ENCODE results near the gene CELF2.
"Not testable (repeated sequence)": the region's sequence is repeated elsewhere in the genome, so short reads cannot be mapped to it uniquely, and the experiment has no call there.

CELF2 gene

DNA sequence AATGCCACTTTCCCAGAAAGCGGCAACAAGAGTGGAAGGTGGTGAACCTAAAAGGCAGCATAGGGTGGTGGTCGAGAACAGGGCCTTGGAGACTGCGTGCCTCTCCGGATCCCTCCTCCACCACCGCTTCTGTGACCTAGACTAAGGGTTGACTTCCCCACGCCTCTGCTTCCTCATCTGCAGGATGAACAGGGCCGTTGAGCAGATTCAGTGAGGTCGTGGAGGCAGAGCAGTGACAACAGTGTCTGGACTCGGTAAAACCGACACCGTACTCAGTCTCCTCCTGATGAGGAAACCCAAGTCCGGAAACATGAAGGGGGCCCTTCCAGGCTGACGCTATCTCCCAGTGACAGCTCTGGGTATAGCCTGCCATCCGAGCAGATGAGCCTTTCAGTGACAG lies 162.6 kb downstream of the CELF2 start:
- no peak overlapping the region for H3K4me3 ChIP-seq (ENCODE audit: low read depth, low read length)
- DNase-seq (ENCODE audit: low read depth) = no peak

DNA sequence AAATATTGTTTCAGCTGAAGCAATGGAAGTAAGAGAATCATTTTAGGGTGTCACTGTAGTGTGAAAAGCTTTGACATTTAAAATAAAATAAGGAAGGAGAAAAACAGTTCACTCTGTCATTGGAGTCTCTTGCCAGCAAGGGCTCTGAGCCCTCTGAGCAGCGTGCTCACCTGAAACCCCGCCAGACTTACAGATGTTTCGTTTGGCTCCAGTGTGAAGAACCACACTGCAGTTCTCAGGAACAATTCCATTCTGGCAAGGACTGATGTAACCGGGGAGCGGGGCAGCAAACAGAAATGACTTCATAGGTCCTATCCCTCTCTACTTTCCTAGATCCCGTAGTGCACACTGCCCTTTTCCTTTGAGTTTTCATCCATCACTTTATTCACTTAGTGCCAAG lies 164.3 kb downstream of the CELF2 start:
- H3K4me3 ChIP-seq (ENCODE audit: low read depth, low read length) = no peak overlapping the region
- no peak for DNase-seq (ENCODE audit: low read depth)

DNA sequence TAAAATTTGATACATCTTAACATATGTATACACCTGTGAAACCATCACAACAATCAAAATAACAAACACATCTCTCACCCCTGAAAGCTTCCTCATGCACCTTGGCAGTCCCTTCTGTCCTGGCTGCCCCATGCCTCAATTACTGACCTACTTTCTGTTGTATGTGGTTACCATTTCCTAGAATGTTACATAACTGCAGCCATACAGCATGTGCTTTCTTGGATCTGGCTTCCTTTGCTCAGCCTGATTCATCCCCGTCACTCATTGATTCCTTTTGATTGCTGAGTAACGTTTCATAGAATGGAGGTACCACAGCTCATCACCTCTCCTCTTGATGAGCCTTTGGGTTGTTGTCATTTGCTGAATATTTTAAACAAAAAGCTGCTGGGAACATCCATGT lies 165.3 kb downstream of the CELF2 start:
- no peak overlapping the region for H3K4me3 ChIP-seq (ENCODE audit: low read depth, low read length)
- no peak for DNase-seq (ENCODE audit: low read depth)

DNA sequence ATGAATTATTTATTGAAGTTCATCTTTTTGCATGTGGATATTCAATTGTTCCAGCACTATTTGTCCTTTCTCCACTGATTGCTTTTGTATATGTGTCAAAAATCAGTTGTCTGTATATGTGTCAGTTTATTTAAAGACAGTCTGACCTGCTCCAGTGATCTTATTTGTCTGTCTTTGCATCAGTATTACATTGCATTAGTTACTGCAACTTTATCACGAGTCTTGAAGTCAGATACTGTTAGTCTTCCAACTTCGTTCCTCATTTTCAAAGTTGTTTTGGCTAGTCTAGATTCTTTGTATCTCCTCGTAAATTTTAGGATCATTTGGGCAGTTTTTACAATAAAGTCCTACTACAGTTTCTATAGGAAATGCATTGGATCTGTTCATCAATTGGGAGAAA lies 166.4 kb downstream of the CELF2 start:
- no peak for DNase-seq (ENCODE audit: low read depth)

GRCh38 chr10:11185128-11185665 lies 167.5 kb downstream of the CELF2 start:
- DNase-seq (ENCODE audit: low read depth); H3K4me3 ChIP-seq (ENCODE audit: low read depth, low read length): not testable (repeated sequence)

More for the DNA sequence above, 166.4 kb downstream of the CELF2 start:
- no peak overlapping the region for H3K4me3 ChIP-seq (ENCODE audit: low read depth, low read length)

DNA sequence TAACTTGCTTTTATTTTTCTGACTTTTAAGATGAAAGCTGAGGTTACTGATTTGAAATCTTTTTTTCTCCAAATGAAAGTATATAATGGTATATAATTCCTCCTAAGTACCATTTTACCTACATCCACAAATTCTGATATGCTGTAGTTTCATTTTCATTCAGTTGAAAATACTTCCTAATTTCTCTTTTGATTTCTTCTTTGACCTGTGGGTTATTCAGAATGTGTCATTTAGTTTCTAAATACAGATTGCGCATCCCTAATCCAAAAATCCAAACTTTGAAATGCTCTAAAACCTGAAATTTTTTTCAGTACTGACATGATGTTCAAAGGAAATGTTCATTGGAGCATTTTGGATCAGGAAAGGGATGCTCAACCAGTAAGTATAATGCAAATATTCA lies 168.7 kb downstream of the CELF2 start:
- no peak overlapping the region for H3K4me3 ChIP-seq (ENCODE audit: low read depth, low read length)
- no peak for DNase-seq (ENCODE audit: low read depth)

DNA sequence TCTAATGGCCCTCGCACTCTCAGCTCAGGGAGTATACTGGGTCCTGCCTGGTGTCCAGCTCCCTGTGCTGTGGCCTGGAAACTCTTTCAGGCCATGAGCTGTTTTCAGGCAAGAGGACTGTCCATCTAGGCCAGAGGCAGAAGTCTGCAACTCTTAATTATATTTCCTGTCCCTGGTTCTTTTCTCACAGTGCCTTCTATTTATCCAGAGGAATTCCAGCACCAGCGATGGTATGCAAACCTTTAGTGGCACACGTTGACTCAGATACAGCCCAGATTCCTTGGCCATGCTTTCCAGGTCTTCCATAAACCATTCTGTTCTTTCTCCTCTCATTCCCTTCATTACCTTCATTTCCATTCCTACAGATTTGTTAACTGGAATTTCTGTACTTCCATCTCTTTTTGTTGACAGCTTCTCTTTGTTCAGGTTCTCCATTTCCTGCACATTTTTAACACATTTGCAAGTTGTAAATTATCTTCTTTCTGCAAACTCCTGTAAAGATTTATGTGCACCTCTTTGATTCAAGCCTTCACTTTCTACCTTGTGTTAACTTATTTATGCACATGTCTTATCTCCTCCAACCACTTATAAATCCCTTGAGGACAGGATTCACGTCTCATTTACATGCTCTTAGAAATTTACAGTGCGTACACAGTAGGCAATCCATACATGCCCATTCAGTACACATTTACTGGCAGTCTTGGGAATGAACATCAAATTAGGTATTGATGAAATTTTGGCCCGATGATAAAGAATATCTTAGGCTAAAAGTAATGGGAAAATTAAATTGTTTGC lies 172.1 kb downstream of the CELF2 start:
- no peak overlapping the region for H3K4me3 ChIP-seq (ENCODE audit: low read depth, low read length)
- DNase-seq (ENCODE audit: low read depth) = no peak

DNA sequence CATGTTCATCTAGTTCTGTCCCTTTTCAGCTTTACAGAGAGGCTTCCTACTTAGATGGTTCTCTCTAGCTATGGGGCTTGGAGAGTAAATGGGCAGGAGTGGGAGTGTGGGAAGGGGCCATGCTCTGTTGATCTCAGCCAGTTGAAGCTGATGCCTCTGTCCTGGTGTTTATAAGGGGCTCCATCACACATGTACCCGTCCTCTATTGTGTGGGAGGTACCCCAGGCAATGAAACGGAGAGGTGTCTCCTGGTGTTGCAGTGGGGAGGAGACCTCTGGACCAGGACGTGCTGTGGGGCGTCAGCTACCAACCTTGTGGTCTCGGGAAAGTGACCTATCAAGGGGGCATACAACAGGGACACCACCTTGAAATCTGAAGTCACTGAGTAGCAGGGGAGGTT lies 173.5 kb downstream of the CELF2 start:
- no peak for DNase-seq (ENCODE audit: low read depth)
- H3K4me3 ChIP-seq (ENCODE audit: low read depth, low read length) = no peak overlapping the region

DNA sequence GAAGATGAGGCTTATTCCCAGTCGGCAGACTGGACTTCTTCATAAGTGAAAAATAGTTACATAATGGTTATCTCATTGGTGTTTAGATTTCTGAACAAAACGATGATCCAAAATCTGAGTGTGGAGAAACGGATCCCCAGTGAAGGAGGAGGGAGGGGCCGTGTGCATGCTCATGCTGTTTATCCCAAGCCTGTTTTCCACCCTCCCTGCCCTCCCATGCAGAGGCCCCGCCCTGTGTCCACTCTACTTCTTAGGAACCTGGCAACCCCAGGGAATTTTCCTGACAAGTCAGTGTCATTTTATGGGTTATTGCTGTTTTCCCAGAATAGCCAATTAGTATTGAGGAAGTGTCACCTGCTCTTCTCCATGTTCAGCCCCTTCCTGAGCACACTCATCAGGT lies 174.0 kb downstream of the CELF2 start:
- DNase-seq (ENCODE audit: low read depth) = no peak
- H3K4me3 ChIP-seq (ENCODE audit: low read depth, low read length) = no peak overlapping the region

GRCh38 chr10:11192304-11193000 lies 174.8 kb downstream of the CELF2 start:
- H3K4me3 ChIP-seq (ENCODE audit: low read depth, low read length) = no peak overlapping the region
- no peak for DNase-seq (ENCODE audit: low read depth)

GRCh38 chr10:11193001-11193551 lies 175.4 kb downstream of the CELF2 start:
- DNase-seq (ENCODE audit: low read depth) = no peak
- H3K4me3 ChIP-seq (ENCODE audit: low read depth, low read length) = no peak overlapping the region

GRCh38 chr10:11194859-11195586 lies 177.4 kb downstream of the CELF2 start:
- no peak overlapping the region for H3K4me3 ChIP-seq (ENCODE audit: low read depth, low read length)
- DNase-seq (ENCODE audit: low read depth) = no peak

- DNase-seq (ENCODE audit: low read depth) = no peak
- H3K4me3 ChIP-seq (ENCODE audit: low read depth, low read length) = no peak overlapping the region
Measured at GRCh38 chr10:11195623-11196022, 178.0 kb downstream of the CELF2 start.

DNA sequence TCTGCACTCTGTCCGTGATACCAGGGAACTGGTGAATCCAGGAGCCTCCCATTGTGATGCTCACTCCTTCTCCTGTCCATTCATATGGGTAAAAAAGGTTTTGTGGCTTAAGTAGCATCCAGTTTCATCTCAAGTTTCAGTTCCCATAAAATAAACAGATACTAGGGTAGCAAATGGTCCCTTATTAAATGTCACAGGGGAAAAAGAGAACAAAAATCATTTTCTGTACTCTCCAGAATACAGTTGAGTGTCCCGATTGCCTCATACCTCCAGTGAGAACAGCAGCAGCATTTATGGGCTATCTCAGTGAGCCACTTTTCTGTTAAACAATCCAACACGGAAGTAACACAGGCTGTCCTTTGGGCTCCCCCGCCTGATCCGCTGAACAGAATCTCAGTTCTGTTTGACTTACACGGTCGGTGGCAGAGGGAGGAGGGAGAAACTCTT lies 179.6 kb downstream of the CELF2 start:
- H3K4me3 ChIP-seq (ENCODE audit: low read depth, low read length) = no peak overlapping the region
- DNase-seq (ENCODE audit: low read depth) = no peak

DNA sequence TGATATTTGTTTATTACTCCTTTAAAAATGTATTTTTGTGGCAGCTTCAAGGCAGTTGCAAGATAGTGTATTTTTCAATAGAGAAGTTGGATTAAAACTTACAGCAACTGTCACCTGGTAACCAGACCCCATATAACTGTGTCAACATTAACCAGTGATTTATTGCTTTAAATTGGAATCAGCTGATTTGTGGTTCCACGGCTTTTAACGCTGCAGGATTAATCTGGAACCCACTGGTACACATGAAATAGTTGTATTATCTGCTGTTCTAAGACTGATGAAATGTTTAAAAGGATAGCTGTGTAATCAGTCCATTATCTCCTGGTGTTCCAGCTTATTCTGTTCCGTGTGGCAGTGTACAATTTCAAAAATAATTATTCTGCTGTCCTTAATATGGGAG lies 180.2 kb downstream of the CELF2 start:
- DNase-seq (ENCODE audit: low read depth) = no peak
- no peak overlapping the region for H3K4me3 ChIP-seq (ENCODE audit: low read depth, low read length)

DNA sequence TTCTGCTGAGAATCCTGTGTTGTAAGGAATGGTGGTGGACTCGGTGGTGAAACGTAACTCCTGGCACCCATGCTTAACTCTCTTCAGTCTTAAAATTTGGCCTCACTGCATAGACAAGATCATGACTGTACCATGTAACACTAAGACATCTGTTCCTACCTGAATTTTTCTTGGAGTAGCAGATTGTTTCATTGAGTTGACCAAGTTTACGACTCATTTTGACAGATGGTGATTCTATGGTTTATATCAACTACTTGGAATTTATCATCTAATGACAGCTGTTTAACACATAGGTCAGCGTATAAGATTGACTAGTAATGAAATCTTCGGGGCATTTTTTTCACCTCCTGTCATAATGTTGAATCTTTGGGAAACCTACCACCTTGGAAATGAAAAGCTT lies 184.2 kb downstream of the CELF2 start:
- no peak for DNase-seq (ENCODE audit: low read depth)
- no peak overlapping the region for H3K4me3 ChIP-seq (ENCODE audit: low read depth, low read length)

DNA sequence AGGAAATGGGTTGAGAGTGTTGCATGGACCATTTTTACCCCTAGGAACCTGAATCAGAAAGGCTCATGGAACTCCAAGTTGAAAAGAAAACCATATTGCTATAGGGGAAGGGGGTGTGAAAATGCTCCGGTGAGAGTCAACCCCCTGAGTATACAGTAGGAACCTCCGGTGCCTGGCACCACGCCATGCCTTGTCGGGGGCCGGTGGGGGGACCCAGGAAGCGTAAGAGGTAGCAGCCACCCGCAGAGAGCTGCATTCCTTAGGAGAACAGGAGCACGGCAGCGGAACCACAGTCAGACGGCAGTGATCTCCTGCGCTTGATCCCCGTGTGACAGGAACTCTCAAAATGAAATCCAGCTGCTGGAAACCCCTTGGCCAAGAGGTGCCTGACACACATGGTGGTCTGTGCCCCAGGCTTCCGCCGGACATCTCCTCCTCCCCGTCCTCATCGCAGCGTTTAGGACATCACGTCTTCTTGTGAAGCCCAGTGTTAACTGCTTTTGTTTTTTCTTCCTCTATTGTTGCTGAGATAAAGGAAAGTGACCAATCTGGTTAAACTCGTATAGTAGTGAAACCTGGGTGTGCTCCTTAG lies 186.8 kb downstream of the CELF2 start:
- H3K4me3 ChIP-seq (ENCODE audit: low read depth, low read length) = no peak overlapping the region
- DNase-seq (ENCODE audit: low read depth) = no peak

GRCh38 chr10:11205030-11205772 lies 187.5 kb downstream of the CELF2 start:
- DNase-seq (ENCODE audit: low read depth) = no peak
- no peak overlapping the region for H3K4me3 ChIP-seq (ENCODE audit: low read depth, low read length)

All from skeletal muscle cell (primary cell).